H1 (cell line): ENCODE results near the gene RNU6-9.

Experiments
- FOSL1 ChIP-seq: IDR thresholded peaks from 2 replicates; pipeline ENCODE4 v1.6.1; 2011; ENCODE audit warnings: mild to moderate bottlenecking, low read depth, low read length, moderate library complexity; ENCODE audit not compliant: insufficient read depth
- TF ChIP-seq, protein P1 (sequence below), 3 experiments: IDR thresholded peaks; 1 replicate in 2 of 3; 2 replicates in 1 of 3; pipeline versions ENCODE4 v1.5.1 to v1.6.1; 2011; ENCODE audit warnings: low read length in 3 of 3, mild to moderate bottlenecking in 3 of 3, inconsistent platforms in 2 of 3, low read depth in 1 of 3, moderate library complexity in 1 of 3; ENCODE audit not compliant: insufficient read depth in 1 of 3; ENCODE audit errors: control extremely low read depth in 1 of 3
- TF ChIP-seq, protein P2 (sequence below): IDR thresholded peaks from 2 replicates; pipeline ENCODE4 v1.6.1; 2012; ENCODE audit warnings: inconsistent platforms

DNA sequence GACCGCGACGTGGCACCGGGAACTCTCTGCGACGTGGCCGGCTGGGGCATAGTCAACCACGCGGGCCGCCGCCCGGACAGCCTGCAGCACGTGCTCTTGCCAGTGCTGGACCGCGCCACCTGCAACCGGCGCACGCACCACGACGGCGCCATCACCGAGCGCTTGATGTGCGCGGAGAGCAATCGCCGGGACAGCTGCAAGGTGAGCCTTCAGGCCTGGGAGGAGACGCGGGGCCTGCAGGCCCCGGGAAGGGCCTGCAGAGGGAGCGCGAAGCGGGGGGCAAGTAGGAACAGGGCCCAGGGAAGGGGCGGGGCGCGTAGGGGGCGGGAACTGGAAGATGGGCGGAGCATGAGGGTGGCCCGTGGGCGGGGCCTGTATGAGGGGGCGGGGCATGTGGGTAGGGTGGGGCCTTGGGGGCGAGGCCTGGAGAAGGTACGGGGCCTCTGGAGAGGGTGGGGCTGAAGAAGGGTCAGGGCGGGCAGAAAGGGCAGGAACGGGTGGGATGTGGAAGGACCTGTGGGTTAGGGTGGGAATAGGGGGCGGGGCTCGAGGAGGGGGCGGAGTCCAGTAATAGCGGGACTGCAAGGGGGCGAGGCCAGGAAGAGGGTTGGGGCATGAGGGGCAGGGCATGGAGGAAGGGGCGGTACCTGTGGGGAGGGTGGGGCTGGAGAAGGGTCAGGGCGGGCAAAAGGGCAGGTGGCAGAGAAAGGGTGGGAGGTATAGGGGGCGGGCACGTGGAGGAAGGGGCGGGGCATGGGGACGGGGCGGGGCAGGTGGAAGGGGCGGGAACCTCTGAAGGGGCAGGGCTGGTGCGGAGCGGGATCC is 31.3 kb upstream of the RNU6-9 start:
- no peak for TF ChIP-seq FOSL1
- TF ChIP-seq, protein P1, sequence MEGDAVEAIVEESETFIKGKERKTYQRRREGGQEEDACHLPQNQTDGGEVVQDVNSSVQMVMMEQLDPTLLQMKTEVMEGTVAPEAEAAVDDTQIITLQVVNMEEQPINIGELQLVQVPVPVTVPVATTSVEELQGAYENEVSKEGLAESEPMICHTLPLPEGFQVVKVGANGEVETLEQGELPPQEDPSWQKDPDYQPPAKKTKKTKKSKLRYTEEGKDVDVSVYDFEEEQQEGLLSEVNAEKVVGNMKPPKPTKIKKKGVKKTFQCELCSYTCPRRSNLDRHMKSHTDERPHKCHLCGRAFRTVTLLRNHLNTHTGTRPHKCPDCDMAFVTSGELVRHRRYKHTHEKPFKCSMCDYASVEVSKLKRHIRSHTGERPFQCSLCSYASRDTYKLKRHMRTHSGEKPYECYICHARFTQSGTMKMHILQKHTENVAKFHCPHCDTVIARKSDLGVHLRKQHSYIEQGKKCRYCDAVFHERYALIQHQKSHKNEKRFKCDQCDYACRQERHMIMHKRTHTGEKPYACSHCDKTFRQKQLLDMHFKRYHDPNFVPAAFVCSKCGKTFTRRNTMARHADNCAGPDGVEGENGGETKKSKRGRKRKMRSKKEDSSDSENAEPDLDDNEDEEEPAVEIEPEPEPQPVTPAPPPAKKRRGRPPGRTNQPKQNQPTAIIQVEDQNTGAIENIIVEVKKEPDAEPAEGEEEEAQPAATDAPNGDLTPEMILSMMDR (IDR thresholded peaks at IDR 0.05; ENCODE audit: control extremely low read depth in 1 of 3, insufficient read depth in 1 of 3, low read depth in 1 of 3, low read length in 3 of 3): peak; percentile 53 to 73 (median 56)
- TF ChIP-seq, protein P2, sequence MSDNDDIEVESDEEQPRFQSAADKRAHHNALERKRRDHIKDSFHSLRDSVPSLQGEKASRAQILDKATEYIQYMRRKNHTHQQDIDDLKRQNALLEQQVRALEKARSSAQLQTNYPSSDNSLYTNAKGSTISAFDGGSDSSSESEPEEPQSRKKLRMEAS: peak; percentile 100
